IPS-18a (cell line): ENCODE measurements around the gene TMEM132D.
A peak's percentile ranks its signal among the peaks of the same experiment; 100 is the strongest.

ENCODE experiments used
- H3K27ac ChIP-seq: one replicate; pipeline ENCODE4 v1.5.1; 2013; ENCODE audit warnings: low read length
- H3K27me3 ChIP-seq: one replicate; pipeline ENCODE4 v1.6.1; 2013; ENCODE audit warnings: mild to moderate bottlenecking, low read length; ENCODE audit not compliant: control insufficient read depth, insufficient read depth
- H3K36me3 ChIP-seq: one replicate; pipeline ENCODE4 v1.6.1; 2013; ENCODE audit warnings: low read depth, low read length; ENCODE audit not compliant: control insufficient read depth
- H3K4me1 ChIP-seq: one replicate; pipeline ENCODE4 v1.6.1; 2013; ENCODE audit warnings: low read depth, low read length; ENCODE audit not compliant: control insufficient read depth
- H3K4me3 ChIP-seq: one replicate; pipeline ENCODE4 v1.5.1; 2013; ENCODE audit warnings: low read length
- H3K9ac ChIP-seq: one replicate; pipeline ENCODE4 v1.6.1; 2013; ENCODE audit warnings: mild to moderate bottlenecking, low read length, moderate library complexity
- H3K9me3 ChIP-seq: one replicate; pipeline ENCODE4 v1.6.1; 2013; ENCODE audit warnings: low read depth, low read length; ENCODE audit not compliant: control insufficient read depth

TMEM132D gene

DNA sequence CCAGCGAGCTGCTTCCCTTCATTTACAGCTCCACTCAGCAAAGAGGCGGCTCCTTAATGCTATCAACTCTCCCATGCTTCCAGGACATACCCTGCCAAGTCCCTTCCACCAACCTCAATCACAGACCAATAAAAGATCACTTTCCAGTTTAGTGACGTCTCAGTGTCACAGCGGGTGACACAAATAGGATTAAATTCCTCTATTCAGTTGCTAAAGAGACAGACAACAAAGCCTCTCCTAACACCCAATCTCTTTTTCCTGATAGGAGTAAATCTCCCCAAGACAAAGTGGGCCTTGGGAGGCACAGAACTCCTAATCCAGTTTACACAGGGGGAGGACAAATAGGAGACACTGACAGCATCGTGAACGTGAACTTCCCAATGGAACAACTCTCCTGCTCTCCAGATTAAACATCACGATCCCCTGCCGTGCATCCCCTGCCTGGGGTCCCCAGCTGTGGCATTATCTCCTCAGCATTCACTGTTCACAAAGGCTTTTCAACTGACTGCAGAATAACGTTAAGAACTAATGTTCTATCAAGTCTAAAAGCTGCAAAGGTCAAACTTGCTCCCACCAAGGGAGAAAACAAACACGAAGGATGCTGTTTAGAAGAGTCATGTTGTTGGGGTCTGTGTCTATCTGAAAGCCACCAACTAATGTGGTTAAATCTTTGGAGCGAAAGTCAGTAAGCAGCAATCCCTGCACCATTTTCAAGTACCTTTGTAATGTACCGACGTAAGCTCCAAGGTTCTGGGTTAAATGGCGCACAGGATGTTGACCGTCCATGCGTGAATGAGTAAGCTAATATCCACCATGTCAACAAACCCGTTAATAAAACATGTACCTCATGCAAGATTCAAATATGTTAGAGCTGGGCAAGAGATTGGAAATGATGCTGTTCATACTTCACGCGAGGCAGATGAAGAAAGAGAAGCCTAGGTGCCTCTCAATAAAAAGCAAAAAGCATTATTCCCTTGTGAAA, 31.5 kb downstream of the TMEM132D start:
- Histone ChIP-seq H3K9ac (peak overlapping the region; percentile 23), H3K4me1 (peaks cover 26% of the 10 kb centered on the region), H3K4me3 (peak overlapping the region; percentile 36), H3K36me3 (no peaks in the 10 kb centered on the region), H3K27me3 (no peaks in the 10 kb centered on the region), H3K9me3 (peaks cover 26% of the 10 kb centered on the region), H3K27ac (peak overlapping the region; percentile 41)

DNA sequence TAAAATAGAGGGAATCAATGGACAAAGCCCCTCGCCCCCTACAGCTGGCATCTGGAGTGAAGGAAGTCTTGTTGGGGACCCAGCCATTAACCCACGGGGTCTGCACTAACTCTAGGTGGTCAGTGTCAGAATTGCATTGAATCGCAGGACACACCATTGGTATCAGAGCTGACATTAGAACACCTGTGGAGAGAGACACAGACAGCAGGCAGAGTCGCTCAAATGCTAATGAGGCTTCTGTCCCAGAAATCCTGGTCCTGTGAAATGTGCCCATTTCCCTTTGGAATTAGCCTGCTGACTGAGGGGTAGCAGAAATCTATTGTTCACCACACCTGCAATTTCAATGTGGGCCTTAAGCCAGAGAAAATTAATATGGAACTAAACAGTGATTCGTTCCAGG, 33.0 kb downstream of the TMEM132D start:
- no peak overlapping the region for H3K27ac ChIP-seq
- H3K9ac ChIP-seq: no peak overlapping the region
- H3K4me1 ChIP-seq: peaks cover 26% of the 10 kb centered on the region

DNA sequence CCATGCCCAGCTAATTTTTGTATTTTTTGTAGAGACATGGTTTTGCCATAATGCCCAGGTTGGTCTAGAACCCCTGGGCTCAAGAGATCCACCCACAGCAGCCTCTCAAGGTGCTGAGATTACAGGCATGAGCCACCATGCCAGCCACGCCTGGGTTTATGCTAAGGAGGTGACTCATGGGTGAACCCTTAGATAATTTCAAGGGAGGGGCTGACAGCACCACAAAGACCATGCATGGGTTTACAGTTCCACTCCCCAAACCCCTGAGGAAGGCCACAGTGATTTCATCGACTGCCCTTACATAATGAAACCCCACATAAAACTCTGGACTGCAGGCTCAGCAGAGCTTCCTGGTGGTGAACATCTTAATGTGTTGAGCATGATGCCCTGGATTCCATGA, 33.7 kb downstream of the TMEM132D start:
- Histone ChIP-seq H3K27ac (no peak overlapping the region), H3K9ac (no peak overlapping the region), H3K4me1 (peaks cover 26% of the 10 kb centered on the region), H3K27me3 (no peaks in the 10 kb centered on the region), H3K9me3 (peaks cover 24% of the 10 kb centered on the region), H3K36me3 (no peaks in the 10 kb centered on the region), H3K4me3 (no peak overlapping the region)

More for the DNA sequence above, 33.0 kb downstream of the TMEM132D start:
- Histone ChIP-seq H3K36me3 (no peaks in the 10 kb centered on the region), H3K27me3 (no peaks in the 10 kb centered on the region), H3K9me3 (peaks cover 19% of the 10 kb centered on the region), H3K4me3 (no peak overlapping the region)

DNA sequence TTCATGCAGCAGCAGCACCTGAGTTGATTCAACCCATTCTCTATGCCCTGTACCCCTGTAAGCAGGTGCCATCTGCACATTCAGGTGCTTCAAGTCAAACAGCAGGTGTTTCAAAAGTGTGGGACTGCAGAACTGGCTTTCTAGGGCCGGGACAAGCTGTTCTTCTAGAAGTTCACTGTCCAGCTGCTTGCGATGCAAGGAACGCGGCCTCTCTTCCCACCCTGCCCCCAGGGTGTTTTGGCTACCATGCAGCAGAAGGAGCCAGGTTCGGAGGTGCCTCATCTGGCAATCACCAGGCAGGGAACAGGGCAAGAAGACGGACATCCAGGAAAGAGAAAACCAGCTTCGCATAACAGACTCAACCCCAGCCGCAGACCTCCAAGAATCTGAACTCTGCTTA, 35.2 kb downstream of the TMEM132D start:
- Histone ChIP-seq H3K4me3 (no peak overlapping the region), H3K4me1 (peaks cover 26% of the 10 kb centered on the region), H3K27me3 (no peaks in the 10 kb centered on the region), H3K9me3 (peaks cover 29% of the 10 kb centered on the region), H3K27ac (no peak overlapping the region), H3K9ac (no peak overlapping the region), H3K36me3 (no peaks in the 10 kb centered on the region)

DNA sequence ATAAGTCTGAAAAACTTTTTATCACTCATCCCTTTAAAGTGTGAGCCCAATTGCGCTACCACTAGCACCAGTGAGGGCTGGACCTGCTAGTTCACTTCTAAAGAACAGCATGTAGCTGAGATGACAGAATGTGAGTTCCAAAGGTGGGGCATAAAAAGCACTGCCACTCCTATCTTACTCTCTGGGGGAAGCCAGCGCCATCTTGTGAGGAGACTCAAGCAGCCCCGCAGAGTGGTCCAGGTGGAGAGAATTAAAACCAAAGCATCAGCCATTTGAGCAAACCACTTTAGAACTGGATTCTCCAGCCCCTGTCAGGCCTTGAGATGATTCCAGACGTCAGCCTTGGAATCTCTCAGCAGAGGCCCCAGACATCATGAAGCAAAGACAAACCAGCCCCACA, 39.9 kb downstream of the TMEM132D start:
- no peaks in the 10 kb centered on the region for H3K27me3 ChIP-seq
- no peak overlapping the region for H3K9ac ChIP-seq
- no peak overlapping the region for H3K27ac ChIP-seq
- no peak overlapping the region for H3K4me3 ChIP-seq
- no peaks in the 10 kb centered on the region for H3K4me1 ChIP-seq
- peaks cover 23% of the 10 kb centered on the region for H3K9me3 ChIP-seq
- no peaks in the 10 kb centered on the region for H3K36me3 ChIP-seq

DNA sequence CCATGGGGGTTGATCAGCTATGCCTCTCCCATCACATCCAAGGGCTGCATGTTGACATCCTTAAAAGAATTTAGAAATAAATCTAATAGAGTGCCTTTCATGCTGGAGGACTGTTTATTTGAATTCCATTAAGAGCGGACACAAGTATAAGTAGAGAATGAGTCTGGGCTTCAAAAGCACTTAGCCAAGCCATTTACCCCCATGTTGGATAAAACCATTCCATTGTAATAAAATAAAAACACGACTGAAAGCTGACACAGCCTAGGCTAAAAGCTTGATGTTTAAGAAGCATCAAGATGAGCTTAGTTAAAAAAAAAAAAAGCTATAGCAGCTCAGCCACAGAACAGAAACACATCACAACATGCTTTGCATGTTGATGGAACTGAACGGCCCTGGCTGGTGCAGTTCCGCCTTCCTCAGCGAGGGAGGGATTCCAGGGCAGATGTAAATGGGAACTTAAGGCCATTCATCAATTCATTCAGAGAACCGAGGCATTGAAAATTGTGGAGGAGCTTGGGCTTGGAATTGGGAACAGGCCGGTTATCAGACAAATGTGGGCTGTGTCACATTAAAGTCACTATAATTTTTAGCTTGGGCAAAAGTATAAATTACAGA, 41.2 kb downstream of the TMEM132D start:
- Histone ChIP-seq H3K9ac (no peak overlapping the region), H3K36me3 (no peaks in the 10 kb centered on the region), H3K27ac (no peak overlapping the region), H3K4me1 (no peaks in the 10 kb centered on the region), H3K9me3 (peaks cover 18% of the 10 kb centered on the region), H3K4me3 (no peak overlapping the region), H3K27me3 (no peaks in the 10 kb centered on the region)

DNA sequence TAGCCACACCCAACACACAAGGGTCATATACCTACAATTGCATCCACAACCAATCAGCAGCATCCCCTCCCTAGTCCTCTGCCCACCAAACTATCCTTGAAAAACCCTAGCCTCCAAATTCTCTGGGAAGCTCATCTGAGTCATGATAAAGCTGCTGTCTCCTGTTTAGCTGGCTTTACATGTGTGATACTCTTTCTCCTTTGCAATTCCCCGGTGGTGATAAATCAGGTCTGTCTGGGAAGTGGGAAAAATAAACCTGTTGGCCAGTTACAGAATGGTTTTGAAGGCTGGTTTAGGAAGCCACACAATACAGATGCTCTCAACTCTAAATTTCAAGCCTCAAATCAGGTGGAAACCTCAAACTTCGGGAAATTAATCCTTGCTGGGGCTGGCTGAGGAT, 41.9 kb downstream of the TMEM132D start:
- H3K9ac ChIP-seq: no peak overlapping the region
- H3K36me3 ChIP-seq: no peaks in the 10 kb centered on the region
- peaks cover 15% of the 10 kb centered on the region for H3K9me3 ChIP-seq
- no peaks in the 10 kb centered on the region for H3K4me1 ChIP-seq
- no peaks in the 10 kb centered on the region for H3K27me3 ChIP-seq
- no peak overlapping the region for H3K27ac ChIP-seq
- no peak overlapping the region for H3K4me3 ChIP-seq

DNA sequence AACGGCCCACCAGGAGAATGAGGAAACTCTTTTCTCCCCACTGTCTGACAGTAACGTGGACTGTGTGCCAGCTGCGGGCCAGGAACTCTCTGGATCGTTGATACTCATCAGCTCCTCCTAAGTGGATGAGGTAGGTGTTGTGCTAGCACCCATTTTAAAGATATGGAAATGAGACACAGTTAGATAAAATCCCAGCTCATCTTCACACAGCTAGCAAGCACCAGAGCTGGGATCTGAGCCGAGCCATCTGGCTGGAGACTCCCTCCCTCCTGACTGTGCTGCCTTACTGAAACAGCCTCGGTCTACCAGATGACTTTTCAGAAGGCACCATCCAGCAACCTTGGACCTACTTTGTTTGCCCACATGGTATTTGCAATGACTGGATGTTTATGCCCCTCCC, 49.2 kb downstream of the TMEM132D start:
- H3K4me1 ChIP-seq: no peaks in the 10 kb centered on the region
- H3K9me3 ChIP-seq: no peaks in the 10 kb centered on the region
- H3K36me3 ChIP-seq: no peaks in the 10 kb centered on the region
- no peak overlapping the region for H3K9ac ChIP-seq
- no peak overlapping the region for H3K4me3 ChIP-seq
- no peak overlapping the region for H3K27ac ChIP-seq
- no peaks in the 10 kb centered on the region for H3K27me3 ChIP-seq

DNA sequence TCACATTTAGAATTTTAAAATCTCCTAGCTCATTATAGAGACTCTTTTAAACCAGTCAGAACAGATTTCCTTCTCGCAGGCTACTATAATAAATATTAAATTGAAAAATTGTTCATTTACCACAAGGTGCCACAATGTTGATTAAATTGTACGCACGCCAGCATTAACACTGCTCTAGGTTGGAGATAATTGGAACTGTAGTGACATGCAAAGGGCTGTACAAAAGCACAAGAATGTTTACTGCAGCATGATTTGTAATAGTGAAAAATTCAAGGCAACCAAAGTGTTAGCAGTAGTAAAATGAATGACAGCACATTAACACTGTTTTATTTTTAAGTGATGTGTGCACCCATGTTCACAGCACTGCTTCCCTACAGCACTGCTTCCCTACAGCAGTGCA, 52.5 kb downstream of the TMEM132D start:
- no peak overlapping the region for H3K4me3 ChIP-seq
- H3K4me1 ChIP-seq: no peaks in the 10 kb centered on the region
- no peak overlapping the region for H3K27ac ChIP-seq
- H3K9me3 ChIP-seq: peaks cover 9% of the 10 kb centered on the region
- no peak overlapping the region for H3K9ac ChIP-seq
- H3K36me3 ChIP-seq: no peaks in the 10 kb centered on the region
- no peaks in the 10 kb centered on the region for H3K27me3 ChIP-seq

DNA sequence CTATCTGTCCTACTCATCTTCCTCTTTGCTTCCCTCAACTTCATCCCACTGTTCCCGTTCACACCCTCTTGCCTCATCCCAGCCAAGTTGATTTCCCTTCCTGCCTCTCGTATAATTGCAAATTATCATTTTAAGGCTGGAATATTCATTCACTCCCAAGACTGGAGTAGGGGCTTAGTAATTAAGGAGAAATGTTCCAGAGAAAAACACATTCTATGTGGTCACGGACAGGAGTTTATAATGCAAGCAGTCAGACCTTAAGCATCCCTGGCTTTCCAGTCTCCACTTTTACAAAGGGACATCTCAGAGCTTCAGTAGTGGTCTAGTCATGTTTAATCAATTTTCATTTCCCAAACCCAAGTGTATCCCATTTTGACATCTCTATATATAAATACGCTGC, 54.9 kb downstream of the TMEM132D start:
- peaks cover 13% of the 10 kb centered on the region for H3K9me3 ChIP-seq
- H3K4me1 ChIP-seq: no peaks in the 10 kb centered on the region
- no peaks in the 10 kb centered on the region for H3K27me3 ChIP-seq
- H3K27ac ChIP-seq: no peak overlapping the region
- H3K4me3 ChIP-seq: no peak overlapping the region
- no peak overlapping the region for H3K9ac ChIP-seq
- H3K36me3 ChIP-seq: no peaks in the 10 kb centered on the region

DNA sequence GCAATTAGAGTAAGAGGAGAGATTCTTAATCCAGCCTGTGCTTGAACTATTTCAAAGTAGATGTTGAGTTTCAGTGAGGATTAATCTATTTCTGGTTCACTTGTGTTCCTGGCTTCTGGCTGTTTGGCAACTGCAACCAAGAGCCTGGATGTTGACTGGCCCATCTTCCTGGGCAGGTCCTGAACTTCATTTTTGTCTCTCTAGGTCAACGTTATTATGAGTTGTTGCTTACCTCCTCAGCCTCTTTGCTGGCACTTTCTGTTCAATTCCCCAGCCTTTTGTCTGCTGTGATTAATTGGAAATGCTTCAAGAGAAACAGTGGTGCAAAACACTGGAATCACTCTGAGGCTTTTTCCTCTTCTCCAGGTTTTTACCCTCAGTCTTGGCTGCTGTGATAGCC, 56.8 kb downstream of the TMEM132D start:
- Histone ChIP-seq H3K36me3 (no peaks in the 10 kb centered on the region), H3K9me3 (peaks cover 14% of the 10 kb centered on the region), H3K27me3 (no peaks in the 10 kb centered on the region), H3K4me3 (no peak overlapping the region), H3K9ac (no peak overlapping the region), H3K4me1 (no peaks in the 10 kb centered on the region), H3K27ac (no peak overlapping the region)
